Neural progenitor cell (in vitro differentiated cells): ENCODE results near the gene DAPK3.

ENCODE experiments used
- CTCF ChIP-seq: fragments of 200-600 bp; sonication (generic); IDR thresholded peaks from 2 replicates; pipeline ENCODE4 v1.5.1; 2017; ENCODE audit warnings: antibody characterized with exemption, mild to moderate bottlenecking
- EZH2phosphoT487 ChIP-seq: fragments of 200-600 bp; sonication (generic); IDR thresholded peaks from 2 replicates; pipeline ENCODE4 v1.6.1; 2017; ENCODE audit warnings: antibody characterized with exemption

GRCh38 chr19:4016486-4016885, 45.6 kb upstream of the DAPK3 start:
- TF ChIP-seq EZH2phosphoT487 = no peak
- no peak for TF ChIP-seq CTCF
